22Rv1 (cell line): Measurements from ENCODE around the gene ZRANB3.

Experiments
- H3K27ac ChIP-seq: fragments of 450-650 bp; 2 replicates; pipeline ENCODE4 v1.5.1; 2017
- CTCF ChIP-seq: fragments of 450-650 bp; IDR thresholded peaks from 2 replicates; pipeline ENCODE4 v1.5.1; 2017; ENCODE audit warnings: mild to moderate bottlenecking
- ZFX ChIP-seq: fragments of 450-650 bp; IDR thresholded peaks from 2 replicates; pipeline ENCODE4 v1.6.1; 2017; ENCODE audit warnings: antibody characterized with exemption, borderline replicate concordance

ZRANB3 gene

GRCh38 chr2:135530313-135531230 lies at the start of gene ZRANB3:
ZRANB3 (minus strand) TSS chr2:135531218.
- TF ChIP-seq CTCF (no peak), ZFX (no peak)
- peak within 1 kb of the TSS; percentile 81 for H3K27ac ChIP-seq

- no peak overlapping the region for H3K27ac ChIP-seq
- TF ChIP-seq ZFX (no peak), CTCF (no peak)
Measured at GRCh38 chr2:135573620-135574019, 42.6 kb upstream of the ZRANB3 start.

GRCh38 chr2:135570884-135571283 lies 39.9 kb upstream of the ZRANB3 start:
- no peak for TF ChIP-seq CTCF
- no peak for TF ChIP-seq ZFX

GRCh38 chr2:135563793-135564192 lies 32.8 kb upstream of the ZRANB3 start:
- TF ChIP-seq ZFX, result no peak
- no peak for TF ChIP-seq CTCF
- H3K27ac ChIP-seq, result no peak overlapping the region

More at GRCh38 chr2:135570884-135571283, 39.9 kb upstream of the ZRANB3 start:
- H3K27ac ChIP-seq, result no peak overlapping the region

- no peak for TF ChIP-seq ZFX
- no peak for TF ChIP-seq CTCF
- H3K27ac ChIP-seq, result no peak overlapping the region
Measured at GRCh38 chr2:135561925-135562324, 30.9 kb upstream of the ZRANB3 start.

- TF ChIP-seq ZFX, result no peak
- no peak for TF ChIP-seq CTCF
- H3K27ac ChIP-seq, result no peak overlapping the region
Measured at GRCh38 chr2:135557530-135557929, 26.5 kb upstream of the ZRANB3 start.

- TF ChIP-seq ZFX (no peak), CTCF (no peak)
- H3K27ac ChIP-seq, result no peak overlapping the region
Measured at GRCh38 chr2:135555311-135555710, 24.3 kb upstream of the ZRANB3 start.
